Bone marrow (tissue), 2 donors: ENCODE measurements around the gene LDHAL6A.
"Not testable (repeated sequence)": the region's sequence is repeated elsewhere in the genome, so short reads cannot be mapped to it uniquely, and the experiment has no call there.

Experiments
- DNase-seq, 2 donors: peaks; one replicate each; lab custom pipeline; 2025; lab: John Stamatoyannopoulos, UW

The LDHAL6A gene

DNA sequence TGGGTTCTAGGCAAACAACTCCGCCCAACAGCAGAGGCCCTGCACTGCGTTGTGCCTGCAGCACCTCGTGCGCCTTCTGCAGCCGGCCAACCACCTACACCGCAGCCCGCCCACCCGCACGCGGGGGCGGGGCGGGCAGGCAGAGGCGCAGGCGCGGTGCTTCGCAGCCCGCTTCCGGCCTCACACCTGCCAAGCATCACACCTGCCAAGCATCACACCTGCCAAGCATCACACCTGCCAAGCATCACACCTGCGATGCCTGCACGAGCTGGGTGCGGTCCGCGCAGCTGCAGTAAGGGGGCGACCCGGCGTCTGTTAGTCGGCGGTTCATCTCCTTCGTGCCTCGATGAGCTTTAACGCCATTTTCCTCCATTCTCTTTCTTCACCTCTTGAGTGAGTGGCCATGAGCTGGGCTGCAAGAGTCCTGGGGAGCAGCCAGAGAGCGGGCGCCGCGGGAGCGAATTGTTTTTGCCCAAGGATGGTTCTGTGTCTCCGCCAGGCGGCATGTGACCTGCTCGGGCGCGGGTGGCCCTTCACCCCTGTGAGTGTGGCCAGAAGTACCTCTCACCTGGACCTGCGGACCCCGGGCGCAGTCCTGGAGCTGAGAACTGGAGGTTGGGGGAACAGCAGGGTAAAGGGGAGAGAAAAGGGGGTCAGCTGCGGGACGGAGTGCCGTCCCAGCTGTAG, at the start of gene LDHAL6A:
TSS of gene LDHAL6A (plus strand) at position 171 of the 687 bp plus-strand sequence. CDS start 825 bp downstream, outside the sequence.
- DNase-seq: no peak

DNA sequence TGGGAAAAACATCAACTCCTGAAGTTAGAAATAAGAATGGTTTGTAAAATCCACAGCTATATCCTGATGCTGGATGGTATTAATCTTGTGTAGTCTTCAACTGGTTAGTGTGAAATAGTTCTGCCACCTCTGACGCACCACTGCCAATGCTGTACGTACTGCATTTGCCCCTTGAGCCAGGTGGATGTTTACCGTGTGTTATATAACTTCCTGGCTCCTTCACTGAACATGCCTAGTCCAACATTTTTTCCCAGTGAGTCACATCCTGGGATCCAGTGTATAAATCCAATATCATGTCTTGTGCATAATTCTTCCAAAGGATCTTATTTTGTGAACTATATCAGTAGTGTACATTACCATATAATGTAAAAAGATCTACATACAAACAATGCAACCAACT, 48.3 kb upstream of the LDHAL6A start:
- not testable (repeated sequence) for DNase-seq

DNA sequence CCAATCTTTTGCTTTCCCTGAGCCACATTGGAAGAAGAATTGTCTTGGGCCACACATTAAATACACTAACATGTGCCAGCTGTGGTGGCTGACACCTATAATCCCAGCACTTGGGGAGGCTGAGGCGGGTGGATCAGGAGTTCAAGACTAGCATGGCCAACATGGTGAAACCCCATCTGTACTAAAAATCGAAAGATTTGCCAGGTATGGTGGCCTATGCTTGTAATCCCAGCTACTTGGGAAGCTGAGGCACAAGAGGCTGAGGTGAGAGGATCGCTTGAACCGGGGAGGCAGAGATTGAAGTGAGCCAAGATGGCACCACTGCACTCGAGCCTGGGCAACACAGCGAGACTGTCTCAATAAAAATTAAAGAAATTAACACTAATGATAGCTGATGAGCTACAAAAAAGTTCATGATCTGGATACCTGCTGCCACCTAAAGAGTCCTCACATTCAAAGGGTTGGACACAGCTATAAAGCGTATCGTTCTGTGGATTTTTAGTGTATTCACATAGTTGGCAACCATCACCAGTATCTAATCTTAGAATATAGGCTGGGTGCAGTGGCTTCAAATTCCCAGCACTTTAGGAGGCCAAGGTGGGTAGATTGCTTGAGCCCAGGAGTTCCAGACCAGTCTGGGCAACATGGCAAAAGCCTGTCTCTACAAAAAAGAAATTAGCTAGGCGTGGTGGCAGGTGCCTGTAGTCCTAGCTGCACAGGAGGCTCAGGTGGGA, 46.9 kb upstream of the LDHAL6A start:
- no peak for DNase-seq

DNA sequence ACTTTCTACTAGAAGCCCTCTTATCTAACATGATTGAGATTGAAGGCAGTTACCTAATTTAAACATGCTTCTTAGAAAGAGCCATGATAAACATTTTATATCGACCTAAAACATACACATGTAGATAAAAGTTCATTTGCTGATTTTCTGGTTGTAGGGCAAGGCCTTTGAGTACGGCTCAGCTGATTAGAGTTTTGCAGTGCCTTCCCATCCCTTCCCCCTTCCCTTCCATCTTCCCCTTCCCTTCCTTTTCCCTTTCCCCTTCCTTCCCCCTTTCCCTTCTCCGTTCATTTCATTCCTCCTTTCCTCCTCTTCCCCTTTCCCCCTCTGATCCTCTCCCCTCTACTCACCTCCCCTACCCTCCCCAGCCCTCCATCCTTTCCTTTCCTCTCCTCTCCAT, 39.2 kb upstream of the LDHAL6A start:
- no peak for DNase-seq

DNA sequence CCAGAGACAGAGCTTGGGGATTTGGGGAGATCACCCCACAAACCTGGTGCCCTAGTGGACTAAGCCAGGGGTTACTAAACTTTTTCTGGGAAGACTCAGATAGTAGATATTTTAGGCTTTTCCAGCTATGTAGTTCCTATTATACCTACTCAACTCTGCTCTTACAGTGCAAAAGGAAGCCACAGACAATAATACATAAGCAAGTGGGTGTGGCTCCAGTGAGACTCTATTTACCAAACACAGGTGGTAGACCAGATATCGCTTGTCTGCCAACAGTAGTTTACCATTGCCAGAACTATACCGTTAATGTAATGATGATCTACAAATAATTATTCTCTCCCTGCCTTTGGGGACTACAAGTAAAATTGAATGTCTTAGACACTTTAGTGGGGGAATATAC, 36.6 kb upstream of the LDHAL6A start:
- DNase-seq: no peak

DNA sequence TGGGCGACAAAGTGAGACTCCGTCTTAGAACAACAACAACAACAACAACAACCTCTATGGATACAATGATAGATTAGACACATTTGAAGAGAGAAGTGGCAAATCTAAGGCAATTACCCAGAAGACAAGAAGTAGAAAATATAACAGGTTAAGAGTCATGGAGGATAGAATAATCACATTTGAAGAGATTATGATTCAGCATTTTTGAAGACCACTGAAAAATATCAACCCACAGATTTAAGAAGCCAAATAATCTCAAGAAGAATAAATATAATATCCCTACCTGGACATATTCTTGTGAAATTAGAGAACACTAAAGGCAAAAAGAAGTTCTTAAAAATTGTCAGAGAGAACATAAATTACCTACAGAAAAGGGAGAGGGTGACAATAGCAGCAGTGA, 35.6 kb upstream of the LDHAL6A start:
- DNase-seq: no peak

DNA sequence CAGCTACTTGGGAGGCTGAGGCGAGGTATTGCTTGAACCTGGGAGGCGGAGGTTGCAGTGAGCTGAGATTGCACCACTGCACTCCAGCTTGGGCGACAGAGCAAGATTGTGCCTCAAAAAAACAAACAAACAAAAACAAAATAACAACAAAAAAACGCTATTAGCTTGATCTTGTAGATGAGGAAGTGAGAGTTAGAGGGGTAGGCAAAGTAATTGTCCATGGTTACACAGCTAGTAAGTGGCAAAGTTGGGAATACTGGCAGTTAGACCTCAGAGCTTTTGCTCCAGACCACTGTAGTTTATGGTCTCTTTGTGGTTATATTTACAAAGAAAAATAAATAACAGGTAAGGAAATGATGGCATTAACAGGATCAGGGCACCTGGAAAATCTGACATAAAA, 28.4 kb upstream of the LDHAL6A start:
- DNase-seq: no peak

DNA sequence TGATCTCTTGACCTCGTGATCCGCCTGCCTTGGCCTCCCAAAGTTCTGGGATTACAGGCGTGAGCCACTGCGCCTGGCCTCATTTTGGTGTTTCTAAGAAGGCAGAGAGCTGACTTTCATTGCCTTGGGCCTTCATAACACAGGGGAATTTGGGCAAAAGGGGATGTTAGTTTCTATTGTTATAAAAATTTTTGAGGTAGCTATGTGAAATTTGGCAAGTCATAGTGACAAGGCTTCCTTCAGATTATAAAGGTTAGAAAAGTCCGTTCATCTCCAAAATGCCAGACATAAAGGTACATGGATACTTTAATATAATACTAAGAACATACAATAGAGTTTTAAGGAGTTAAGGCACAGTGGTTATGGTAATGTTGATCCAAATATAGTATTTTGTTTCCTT, 26.3 kb upstream of the LDHAL6A start:
- DNase-seq: no peak

DNA sequence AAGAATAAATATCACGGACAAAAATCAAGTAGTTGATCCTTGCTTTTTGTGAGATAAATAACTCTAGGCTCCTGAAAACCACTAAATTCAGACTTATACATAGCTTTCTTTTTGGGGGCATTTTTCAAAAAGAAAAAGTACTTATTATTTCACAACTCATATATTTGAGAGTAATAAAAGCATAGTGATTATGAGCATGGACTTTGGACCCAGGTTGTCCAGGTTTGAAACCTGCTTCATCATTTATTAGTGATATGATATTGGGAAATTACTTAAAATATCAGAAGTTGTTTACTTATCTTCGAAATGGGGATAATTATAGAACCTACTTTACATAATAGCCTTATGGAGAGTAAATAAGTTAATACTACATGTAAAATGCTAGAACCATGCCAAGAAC, 17.0 kb upstream of the LDHAL6A start:
- DNase-seq: no peak

DNA sequence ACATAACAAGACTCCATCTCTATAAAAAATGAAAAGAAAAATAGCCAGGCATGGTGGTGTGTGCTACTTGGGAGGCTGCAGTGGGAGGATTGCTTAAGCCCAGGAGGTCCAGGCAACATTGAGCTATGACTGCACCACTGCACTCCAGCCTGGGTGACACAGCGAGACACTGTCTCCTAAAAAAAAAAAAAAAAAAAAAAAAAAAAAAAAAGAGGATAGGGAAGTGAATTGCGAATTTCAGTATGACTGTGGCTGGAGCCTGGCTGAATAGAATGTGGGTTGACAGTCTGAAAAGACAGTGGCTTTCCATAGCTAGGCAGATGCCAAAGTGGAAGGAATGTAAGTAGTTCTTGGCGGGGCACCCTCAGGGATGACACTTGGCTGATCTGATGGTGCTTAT, 6.4 kb upstream of the LDHAL6A start:
- no peak for DNase-seq

DNA sequence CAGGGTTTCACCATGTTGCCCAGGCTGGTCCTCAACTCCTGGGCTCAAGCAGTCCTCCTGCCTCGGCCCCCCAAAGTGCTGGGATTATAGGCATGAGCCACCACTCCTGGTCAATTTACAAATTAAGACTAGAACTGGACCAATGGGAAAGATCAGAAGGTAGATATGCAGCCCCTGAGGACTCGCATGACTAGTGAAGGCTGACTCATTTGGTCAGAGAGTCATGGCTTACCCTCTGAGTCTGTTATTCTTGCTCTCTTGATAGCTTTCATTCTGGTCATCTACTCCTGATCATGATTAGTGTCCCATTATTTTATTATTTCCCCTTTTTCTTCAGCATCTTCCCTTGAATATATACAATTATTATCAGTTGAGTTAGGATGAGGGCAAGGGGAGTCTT, 2.7 kb upstream of the LDHAL6A start:
- no peak for DNase-seq

DNA sequence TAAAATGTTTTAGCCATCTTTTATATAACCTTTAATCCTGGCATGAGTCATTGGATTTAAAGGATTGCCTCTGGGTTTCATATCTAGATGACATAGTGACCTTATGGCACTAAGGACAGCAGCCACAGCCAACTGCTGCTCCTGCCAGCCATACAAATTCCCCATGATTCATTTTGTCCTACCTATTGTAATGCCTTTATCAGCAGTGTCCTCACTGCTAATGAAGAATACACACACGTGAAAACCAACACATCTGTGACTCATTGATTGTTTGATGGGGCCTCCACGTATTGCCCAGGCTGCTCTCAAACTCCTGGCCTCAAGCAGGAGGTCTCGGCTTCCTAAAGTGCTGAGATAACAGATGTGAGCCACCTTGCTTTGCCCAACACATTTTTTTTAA, 1.8 kb downstream of the LDHAL6A start:
- DNase-seq: no peak

DNA sequence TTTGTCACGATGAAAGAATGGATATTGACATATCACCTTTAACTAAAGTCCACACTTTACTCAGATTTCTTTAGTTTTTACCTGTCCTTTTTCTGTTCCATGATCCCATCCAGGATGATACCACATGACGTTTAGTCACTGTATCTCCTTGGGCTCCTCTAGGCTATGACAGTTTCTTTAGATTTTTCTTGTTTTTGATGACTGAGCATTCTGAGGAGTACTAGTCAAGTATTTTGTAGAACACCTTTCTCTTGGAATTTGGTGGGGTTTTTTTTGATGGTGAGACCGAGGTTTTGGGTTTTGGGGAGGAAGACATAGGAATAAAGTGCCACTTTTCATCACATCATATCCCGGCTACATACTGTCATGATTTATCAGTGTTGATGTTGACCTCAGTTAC, 4.0 kb downstream of the LDHAL6A start:
- no peak for DNase-seq

DNA sequence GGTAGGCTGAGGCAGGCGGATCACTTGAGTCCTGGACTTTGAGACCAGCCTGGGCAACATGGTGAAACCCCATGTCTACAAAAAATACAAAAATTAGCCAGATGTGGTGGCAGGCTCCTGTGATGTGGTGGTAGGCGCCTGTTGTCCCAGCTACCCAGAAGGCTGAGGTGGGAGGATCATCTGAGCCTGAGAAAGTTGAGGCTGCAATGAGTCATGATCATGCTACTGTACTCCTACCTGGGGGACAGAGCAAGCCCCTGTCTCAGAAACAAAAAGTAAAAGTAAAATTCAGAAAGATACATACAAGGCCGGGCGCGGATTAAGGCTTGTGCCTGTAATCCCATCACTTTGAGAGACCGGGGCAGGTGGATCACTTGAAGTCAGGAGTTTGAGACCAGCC, 6.3 kb downstream of the LDHAL6A start:
- no peak for DNase-seq

DNA sequence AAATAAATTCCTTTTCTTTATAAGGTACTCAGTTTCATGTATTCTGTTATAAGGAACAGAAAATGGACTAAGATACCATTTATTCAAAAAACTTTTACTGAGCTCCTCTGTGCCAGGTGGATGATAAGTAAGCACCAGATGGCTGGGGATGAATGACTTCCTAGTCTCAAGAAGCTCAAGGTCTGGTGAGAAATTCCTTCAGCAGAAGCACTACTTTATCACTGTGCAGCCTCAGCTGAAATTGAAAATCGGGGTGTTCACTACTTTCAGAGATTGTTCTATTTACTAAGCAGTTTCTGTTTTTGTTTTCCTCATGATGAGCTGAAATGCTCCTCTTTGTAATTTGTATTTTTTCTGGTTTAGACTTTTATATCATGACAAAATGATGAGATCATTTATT, 7.8 kb downstream of the LDHAL6A start:
- DNase-seq: no peak

DNA sequence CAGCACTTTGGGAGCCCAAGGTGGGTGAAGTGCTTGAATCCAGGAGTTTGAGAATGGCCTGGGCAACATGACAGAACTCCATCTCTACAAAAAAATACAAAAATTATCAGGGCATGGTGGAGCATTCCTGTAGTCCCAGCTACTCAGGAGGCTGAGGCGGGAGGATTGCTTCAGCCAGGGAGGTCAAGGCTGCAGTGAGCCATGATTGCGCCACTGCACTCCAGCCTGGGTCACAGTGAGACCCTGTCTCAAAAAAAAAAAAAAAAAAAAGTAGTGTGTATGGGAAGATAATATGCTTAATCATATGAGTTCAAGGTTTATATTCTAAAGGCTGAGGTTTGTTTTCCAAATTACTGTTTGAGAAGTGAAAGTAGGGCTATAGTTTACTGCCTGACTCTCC, 10.7 kb downstream of the LDHAL6A start:
- no peak for DNase-seq

DNA sequence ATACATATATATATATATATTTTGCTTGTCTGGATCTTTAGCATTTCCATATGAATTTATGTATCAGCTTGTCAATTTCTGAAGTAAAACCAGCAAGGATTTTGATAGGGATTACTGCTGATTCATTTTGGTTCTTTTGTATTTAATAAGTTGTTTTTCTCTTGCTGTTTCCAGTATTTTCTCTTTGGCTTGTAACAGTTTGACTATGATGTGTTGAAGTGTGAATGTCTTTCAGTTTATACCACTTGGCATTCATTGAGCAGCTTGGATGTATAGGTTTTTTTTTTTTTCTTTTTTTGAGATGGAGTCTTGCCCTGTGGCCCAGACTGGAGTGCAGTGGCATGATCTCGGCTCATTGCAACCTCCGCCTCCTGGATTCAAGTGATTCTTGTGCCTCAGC, 12.4 kb downstream of the LDHAL6A start:
- no peak for DNase-seq

DNA sequence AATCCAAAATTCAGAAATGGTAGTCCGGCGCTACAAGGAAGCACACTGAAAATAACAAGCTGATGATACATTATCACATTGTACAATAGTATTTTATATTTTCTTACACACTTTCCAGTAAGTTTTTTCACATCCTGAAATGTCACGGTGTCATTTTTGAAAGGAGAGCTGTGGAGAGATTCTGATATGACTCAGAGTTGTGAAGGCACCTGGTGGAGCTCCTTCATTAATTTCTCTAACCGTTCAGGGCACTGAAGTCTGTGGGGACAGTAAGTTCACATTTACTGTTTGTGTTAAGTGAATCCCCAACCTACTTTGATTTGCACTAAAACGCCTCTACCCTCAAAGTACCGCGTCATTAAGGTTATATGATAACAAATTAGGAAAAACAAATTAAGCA, 13.3 kb downstream of the LDHAL6A start:
- DNase-seq: no peak

DNA sequence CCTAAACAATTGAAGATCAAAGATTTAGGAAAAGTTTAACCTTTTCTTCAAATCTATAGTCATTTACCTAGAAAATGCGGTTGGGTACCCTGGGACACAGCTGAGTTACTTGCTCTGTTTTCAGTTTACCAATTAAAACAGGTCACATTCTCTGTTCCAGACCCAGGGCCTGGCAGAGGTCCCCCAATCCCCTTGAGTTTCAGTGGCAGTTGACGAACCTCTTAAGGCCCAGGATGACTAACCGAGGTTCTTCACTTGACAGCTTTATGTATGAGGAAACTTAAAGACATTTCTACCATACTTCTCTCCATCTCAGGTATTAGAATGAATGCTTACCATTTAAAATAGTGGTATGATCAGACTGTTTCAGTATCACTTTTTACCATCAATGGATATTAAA, 16.3 kb downstream of the LDHAL6A start:
- no peak for DNase-seq

DNA sequence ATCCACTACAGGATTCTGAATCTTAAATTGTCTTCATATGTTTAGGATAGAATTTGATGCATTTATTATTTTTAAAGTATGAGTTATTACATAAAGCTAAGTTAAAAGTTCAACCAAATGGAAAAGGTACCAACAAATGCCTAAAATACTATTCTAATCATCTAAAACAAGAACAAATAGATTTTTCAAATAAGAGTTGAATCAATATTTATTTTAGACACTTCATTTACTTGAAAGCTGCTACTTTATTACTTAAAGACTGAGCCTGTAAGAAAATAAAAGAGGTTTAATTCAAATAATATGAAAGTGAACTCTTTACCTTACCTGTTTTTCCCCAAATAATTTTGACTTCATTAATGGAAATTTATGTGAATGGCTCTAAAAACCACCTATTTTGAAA, 16.9 kb downstream of the LDHAL6A start:
- DNase-seq: no peak

DNA sequence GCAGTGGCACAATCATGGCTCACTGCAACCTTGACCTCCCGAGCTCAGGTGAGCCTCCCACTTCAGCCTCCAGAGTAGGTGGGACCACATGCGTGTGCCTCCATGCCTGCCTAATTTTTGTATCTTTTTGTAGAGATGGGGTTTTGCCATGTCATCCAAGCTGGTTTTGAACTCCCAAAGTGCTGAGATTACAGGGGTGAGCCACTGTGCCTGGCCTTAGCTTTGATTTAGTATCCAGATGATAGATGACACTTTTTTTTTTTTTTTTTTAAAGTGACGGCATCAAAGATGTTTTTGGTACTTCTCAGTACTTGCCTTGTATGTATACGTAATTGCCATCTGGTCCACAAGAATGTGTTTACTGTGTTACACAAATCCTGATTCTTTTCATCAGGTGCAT, 23.4 kb downstream of the LDHAL6A start:
- DNase-seq: no peak

DNA sequence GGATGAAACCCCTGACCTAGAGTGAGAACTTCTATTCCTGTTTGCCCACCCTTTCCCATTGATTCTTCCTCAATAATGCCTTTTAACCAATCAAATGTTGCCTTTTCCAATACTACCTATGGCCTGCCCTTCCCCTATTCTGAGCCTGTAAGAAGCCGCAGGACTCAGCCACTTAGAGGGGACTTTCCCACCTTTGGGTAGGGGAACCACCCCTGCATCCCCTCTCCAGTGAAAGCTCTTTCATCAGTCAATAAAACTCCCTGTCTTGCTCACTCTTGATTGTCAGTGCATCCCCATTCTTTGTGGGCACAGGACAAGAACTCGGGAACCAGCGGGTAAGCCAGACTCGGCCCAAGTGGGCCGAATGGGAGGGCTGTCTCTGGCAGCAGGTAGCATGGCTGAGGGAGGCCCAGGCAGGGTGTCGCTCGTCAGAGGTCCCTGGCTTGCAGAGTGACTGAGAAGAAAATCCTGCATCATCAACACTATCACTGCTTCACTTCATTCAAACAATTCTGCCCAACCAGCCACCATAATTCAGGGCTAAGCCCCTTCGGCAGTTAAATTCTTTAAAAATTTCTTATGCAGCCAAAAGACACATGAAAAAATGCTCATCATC, 30.4 kb downstream of the LDHAL6A start:
- no peak for DNase-seq

DNA sequence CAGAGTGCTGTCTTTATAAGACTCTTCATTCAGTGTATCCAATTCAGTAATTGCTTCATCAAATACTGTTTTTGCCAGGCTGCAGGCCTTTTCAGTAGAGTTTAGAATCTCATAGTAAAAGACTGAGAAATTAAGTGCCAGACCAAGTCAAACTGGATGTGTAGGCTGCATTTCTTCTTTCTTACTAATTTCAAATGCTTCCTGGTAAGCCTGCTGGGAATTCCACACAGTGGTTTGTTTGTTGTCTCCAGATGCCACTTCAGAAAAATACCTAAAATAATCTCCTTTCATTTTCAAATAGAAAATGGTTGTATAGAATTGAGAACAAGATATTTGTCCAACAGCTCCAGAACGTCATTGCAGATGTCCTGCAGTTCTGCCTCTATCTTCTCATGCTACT, 34.7 kb downstream of the LDHAL6A start:
- DNase-seq: no peak
